GM19025 (cell line): Measurements from ENCODE around the gene OR6B2.

Experiments
- ATAC-seq: cut with Tn5 transposase; IDR thresholded peaks from one replicate; pipeline ENCODE4 v1.9.1; 2021; ENCODE audit warnings: mild to moderate bottlenecking, low read depth, moderate library complexity; ENCODE audit not compliant: unreplicated experiment

OR6B2 gene

DNA sequence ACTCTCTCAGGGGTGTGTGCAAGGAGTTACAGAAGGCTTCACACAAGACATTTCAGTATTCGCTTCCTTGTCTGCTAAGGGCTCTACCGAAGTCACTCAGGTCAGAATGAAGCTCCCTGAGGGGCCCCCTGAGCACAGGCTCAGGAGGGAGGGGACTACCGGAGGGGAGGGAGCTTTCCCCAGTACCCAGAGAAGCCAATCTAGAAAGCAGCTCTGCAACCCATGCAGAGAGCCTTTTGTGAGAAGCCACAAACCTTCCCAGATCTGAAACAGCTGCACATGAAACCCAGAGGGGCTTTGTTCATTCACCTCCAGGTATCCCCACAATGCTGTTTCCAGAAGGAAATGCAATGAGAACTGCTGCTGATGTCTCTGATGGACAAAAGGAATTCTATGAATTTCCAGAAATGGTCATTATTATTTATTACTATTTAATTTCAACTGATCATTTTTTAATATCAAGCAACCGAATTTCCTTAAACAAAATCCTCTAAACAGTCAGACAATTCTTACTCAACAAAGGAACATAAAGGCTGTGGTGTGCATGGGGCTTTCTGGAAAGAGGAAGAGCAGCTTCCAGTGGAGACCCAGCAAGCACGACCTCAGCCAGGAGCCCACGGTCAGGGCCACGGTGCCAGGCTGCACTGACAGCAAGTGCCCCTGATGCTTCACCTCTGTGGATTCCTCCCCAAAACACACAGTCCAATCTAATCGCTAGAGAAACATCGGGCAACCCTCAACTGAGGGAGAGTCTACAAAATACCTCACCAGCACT, 47.0 kb downstream of the OR6B2 start:
- no peak for ATAC-seq
